SK-N-SH (cell line): ENCODE data around the gene KHNYN. TPM values are rescaled to one million over a fixed set of nuclear protein-coding genes. Genes with fewer than 3 reads are reported as not detected.

Experiments
- CTCF ChIA-PET: fragments of 300-600, 350-600 bp; formaldehyde crosslinking; extraction: SDS; loops from one replicate; lab custom pipeline; 2021; lab: Yijun Ruan, JAX
- POLR2A ChIA-PET: fragments of 350-600 bp; sonication (Branson Sonifier 250); formaldehyde crosslinking; extraction: SDS; loops from one replicate; lab custom pipeline; 2020; ENCODE audit warnings: antibody characterized with exemption, inconsistent platforms; lab: Yijun Ruan, JAX
- DNase-seq: peaks from one replicate; pipeline ENCODE4 v3.0.0; 2012
- H2AFZ ChIP-seq: fragments of 200-600 bp; sonication (generic); 2 replicates; pipeline ENCODE4 v1.8.1; 2016; ENCODE audit warnings: antibody characterized with exemption, mild to moderate bottlenecking, low read depth
- H3F3A ChIP-seq: fragments of 200-600 bp; sonication (generic); replicated peaks from 2 replicates; pipeline ENCODE3; 2016; ENCODE audit warnings: antibody characterized with exemption, mild to moderate bottlenecking; ENCODE audit not compliant: insufficient read depth
- H3K27ac ChIP-seq, 2 experiments: fragments of 200-500 bp in 1 of 2; fragments of 200-600 bp in 1 of 2; sonication (Bioruptor generic) in 1 of 2; sonication (generic), shearing (Covaris generic) in 1 of 2; 2 replicates each; pipeline versions ENCODE4 v1.5.1 to v1.6.1; 2014 to 2016; ENCODE audit warnings: low read depth in 2 of 2, inconsistent platforms in 1 of 2, low read length in 1 of 2, mild to moderate bottlenecking in 1 of 2, mixed read lengths in 1 of 2
- H3K27me3 ChIP-seq: fragments of 200-600 bp; sonication (generic), shearing (Covaris generic); 2 replicates; pipeline ENCODE4 v1.6.1; 2016; ENCODE audit warnings: mixed run types; ENCODE audit not compliant: insufficient read depth
- H3K36me3 ChIP-seq, 2 experiments: fragments of 200-500 bp in 1 of 2; fragments of 200-600 bp in 1 of 2; sonication (Bioruptor generic) in 1 of 2; sonication (generic) in 1 of 2; replicated peaks in 1 of 2; 2 replicates each; pipeline versions ENCODE3 to v1.5.1; 2014 to 2016; ENCODE audit warnings: low read length in 1 of 2, mild to moderate bottlenecking in 1 of 2; ENCODE audit not compliant: insufficient read depth in 2 of 2, control insufficient read depth in 1 of 2
- H3K4me1 ChIP-seq, 2 experiments: fragments of 200-500 bp in 1 of 2; fragments of 200-600 bp in 1 of 2; sonication (Bioruptor generic) in 1 of 2; sonication (generic), shearing (Covaris generic) in 1 of 2; 2 replicates each; pipeline versions ENCODE4 v1.5.1 to v1.6.1; 2014 to 2016; ENCODE audit warnings: low read depth in 1 of 2, low read length in 1 of 2, mixed run types in 1 of 2; ENCODE audit not compliant: insufficient read depth in 2 of 2, control insufficient read depth in 1 of 2
- H3K4me2 ChIP-seq: fragments of 200-600 bp; sonication (generic), shearing (Covaris generic); 2 replicates; pipeline ENCODE4 v1.6.1; 2017; ENCODE audit warnings: mixed run types
- H3K4me3 ChIP-seq, 2 experiments: fragments of 200-500 bp in 1 of 2; fragments of 200-600 bp in 1 of 2; sonication (Bioruptor generic) in 1 of 2; sonication (generic), shearing (Covaris generic) in 1 of 2; 2 replicates each; pipeline versions ENCODE4 v1.5.1 to v1.8.1; 2014 to 2016; ENCODE audit warnings: low read depth in 2 of 2, inconsistent platforms in 1 of 2, low read length in 1 of 2, mild to moderate bottlenecking in 1 of 2, mixed read lengths in 1 of 2, moderate library complexity in 1 of 2
- H3K79me2 ChIP-seq: fragments of 200-600 bp; sonication (generic); 2 replicates; pipeline ENCODE4 v1.8.1; 2017; ENCODE audit warnings: mild to moderate bottlenecking; ENCODE audit not compliant: insufficient read depth
- H3K9ac ChIP-seq: fragments of 200-600 bp; sonication (generic); 2 replicates; pipeline ENCODE4 v1.6.1; 2017; ENCODE audit warnings: mixed run types
- H3K9me2 ChIP-seq: fragments of 200-600 bp; sonication (generic); 2 replicates; pipeline ENCODE4 v1.6.1; 2017; ENCODE audit warnings: mixed run types
- H3K9me3 ChIP-seq: fragments of 200-600 bp; sonication (generic); 2 replicates; pipeline ENCODE4 v1.6.1; 2017; ENCODE audit warnings: mixed run types, mild to moderate bottlenecking, moderate library complexity
- H4K20me1 ChIP-seq: fragments of 200-600 bp; sonication (generic); 2 replicates; pipeline ENCODE4 v1.6.1; 2017; ENCODE audit warnings: mild to moderate bottlenecking, mixed run types; ENCODE audit not compliant: insufficient read depth
- EP300 ChIP-seq, 2 experiments: IDR thresholded peaks; 2 replicates each; pipeline versions ENCODE4 v1.4.0 to v1.6.1; 2012; ENCODE audit warnings: borderline replicate concordance in 1 of 2, low read depth in 1 of 2, low read length in 1 of 2
- FOXM1 ChIP-seq: IDR thresholded peaks from 2 replicates; pipeline ENCODE4 v1.4.0; 2012; ENCODE audit warnings: low read depth, mild to moderate bottlenecking
- GATA2 ChIP-seq: sonication (generic); formaldehyde crosslinking; IDR thresholded peaks from 2 replicates; pipeline ENCODE4 v1.5.0; 2020; ENCODE audit warnings: mild to moderate bottlenecking, missing genetic modification reagents
- JUND ChIP-seq: IDR thresholded peaks from 2 replicates; pipeline ENCODE4 v1.4.0; 2012
- MEF2A ChIP-seq: IDR thresholded peaks from 2 replicates; pipeline ENCODE4 v1.4.0; 2012; ENCODE audit warnings: low read depth, borderline replicate concordance
- POLR2AphosphoS5 ChIP-seq: IDR thresholded peaks from 2 replicates; pipeline ENCODE4 v1.6.1; 2012; ENCODE audit warnings: low read depth, low read length
- SMC3 ChIP-seq: IDR thresholded peaks from 2 replicates; pipeline ENCODE4 v1.6.1; 2012; ENCODE audit warnings: low read depth, low read length, improper control_type of control experiment
- TAF1 ChIP-seq: IDR thresholded peaks from 2 replicates; pipeline ENCODE4 v1.6.1; 2012; ENCODE audit warnings: low read depth, mild to moderate bottlenecking, low read length, moderate library complexity, borderline replicate concordance
- TCF12 ChIP-seq: IDR thresholded peaks from 2 replicates; pipeline ENCODE4 v1.4.0; 2012
- TEAD4 ChIP-seq: IDR thresholded peaks from 2 replicates; pipeline ENCODE4 v1.4.0; 2012; ENCODE audit warnings: mild to moderate bottlenecking, borderline replicate concordance; ENCODE audit not compliant: insufficient read depth
- WGBS: methylation state at CpG from one replicate; pipeline ENCODE4 v1.1.6; 2017; ENCODE audit warnings: low lambda C conversion rate; 5-methylcytosine and 5-hydroxymethylcytosine counted together
- polyA plus RNA-seq, 3 experiments: library from polyadenylated mRNA; depleted of rRNA; stranded (reverse); fragments of >200 nt; gene quantifications; 2 replicates each; pipeline ENCODE4 v1.2.3, GENCODE V29; 2012
- TF ChIP-seq, protein P1 (sequence below): fragments of 150-350 bp; IDR thresholded peaks from 2 replicates; pipeline ENCODE4 v1.6.1; 2017; ENCODE audit warnings: antibody characterized with exemption, low read length, low read depth, borderline replicate concordance

KHNYN gene
- polyA plus RNA-seq, 1 of the 3 experiments (the other 2 are of a cell fraction) = 18.3 TPM

DNA sequence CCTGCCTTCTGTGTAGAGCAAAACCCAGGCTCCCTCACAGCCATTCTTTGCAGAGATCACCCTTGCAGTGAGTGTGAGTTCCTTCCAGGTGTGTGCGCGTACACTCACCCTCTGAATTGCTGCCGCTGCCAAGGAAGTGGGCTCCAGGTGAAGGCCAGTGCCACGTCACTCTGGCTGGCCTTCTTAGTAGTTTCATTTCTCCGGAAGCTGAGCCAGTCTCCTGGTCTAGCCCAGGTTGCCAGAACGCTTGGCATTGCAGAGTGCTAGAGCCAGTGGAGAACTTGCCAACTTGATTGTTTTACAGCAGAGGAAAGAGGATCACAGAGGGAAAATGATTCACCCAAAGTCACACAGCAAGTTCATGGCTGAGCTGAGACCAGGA, 11.3 kb upstream of the KHNYN start:
- Histone ChIP-seq H3K4me3 (no peak overlapping the region), H3K79me2 (no peaks in the 10 kb centered on the region), H3K9me3 (no peaks in the 10 kb centered on the region), H3K4me1 (no peaks in the 10 kb centered on the region; a peak in 1 of 4 replicates), H3K4me2 (no peak overlapping the region), H3K9ac (no peak overlapping the region), H3K36me3 (peaks cover 0 to 4% of the 10 kb centered on the region in 2 experiments), H4K20me1 (no peaks in the 10 kb centered on the region), H3K27me3 (0 out of 2 replicates have a peak, but pooled peaks cover 5% of the 10 kb centered on the region), H3K27ac (no peak overlapping the region), H2AFZ (no peak overlapping the region), H3K9me2 (no peaks in the 10 kb centered on the region), H3F3A (no peaks in the 10 kb centered on the region)
- TF ChIP-seq SMC3 (no peak), TAF1 (no peak)
- ChIA-PET CTCF (interaction anchor here (1.4 to 9.9 kb wide), 6 partner anchors 9 to 87 kb away, joined by 3 to 63 read pairs (median 24); partner anchors contain the start of genes CBLN3 and KHNYN), POLR2A (interaction anchor here (1.3 to 1.5 kb wide), 2 partner anchors 12 kb away, joined by 4 to 8 read pairs; partner anchors contain the start of genes CBLN3 and KHNYN)
- 59% methylated on average over 6 of the region's 6 CpGs for WGBS
- DNase-seq = no peak

DNA sequence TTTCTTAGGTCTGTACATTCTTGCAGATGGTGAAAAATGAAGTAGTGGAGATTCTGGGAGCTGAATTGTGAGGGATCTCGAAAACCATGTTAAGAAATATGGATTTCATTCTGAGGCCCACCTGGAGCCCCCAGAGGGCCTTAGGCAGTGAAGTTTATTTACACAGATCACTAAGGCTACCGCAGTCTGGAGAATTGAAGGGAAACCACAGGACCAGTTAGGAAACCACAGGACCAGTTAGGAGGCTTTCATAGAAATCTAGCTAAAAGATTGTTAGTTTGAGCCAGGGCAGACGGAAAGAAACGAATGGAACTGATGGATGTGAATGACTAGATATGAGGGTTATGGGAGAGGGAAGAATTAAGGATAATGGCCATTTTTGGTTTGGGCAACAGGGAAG, 7.5 kb upstream of the KHNYN start:
- no peak overlapping the region for H3K4me3 ChIP-seq
- TF ChIP-seq, protein P1, sequence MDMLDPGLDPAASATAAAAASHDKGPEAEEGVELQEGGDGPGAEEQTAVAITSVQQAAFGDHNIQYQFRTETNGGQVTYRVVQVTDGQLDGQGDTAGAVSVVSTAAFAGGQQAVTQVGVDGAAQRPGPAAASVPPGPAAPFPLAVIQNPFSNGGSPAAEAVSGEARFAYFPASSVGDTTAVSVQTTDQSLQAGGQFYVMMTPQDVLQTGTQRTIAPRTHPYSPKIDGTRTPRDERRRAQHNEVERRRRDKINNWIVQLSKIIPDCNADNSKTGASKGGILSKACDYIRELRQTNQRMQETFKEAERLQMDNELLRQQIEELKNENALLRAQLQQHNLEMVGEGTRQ = no peak
- no peak for TF ChIP-seq TEAD4
- TF ChIP-seq MEF2A = no peak
- no peak for TF ChIP-seq GATA2
- TF ChIP-seq POLR2AphosphoS5 = no peak
- TF ChIP-seq EP300 (IDR thresholded peaks at IDR 0.05; ENCODE audit: borderline replicate concordance in 1 of 2, low read depth in 1 of 2, low read length in 1 of 2) = no peak
- no peak for TF ChIP-seq FOXM1
- TF ChIP-seq TCF12 = no peak
- no peak for TF ChIP-seq JUND
- TF ChIP-seq, all 33 proteins: peak for 0
- Histone ChIP-seq H2AFZ (no peak overlapping the region), H4K20me1 (no peaks in the 10 kb centered on the region), H3K27ac (no peak overlapping the region), H3K4me2 (no peak overlapping the region), H3F3A (peaks cover 7% of the 10 kb centered on the region), H3K79me2 (no peaks in the 10 kb centered on the region), H3K27me3 (0 out of 2 replicates have a peak, but pooled peaks cover 5% of the 10 kb centered on the region), H3K9ac (no peak overlapping the region), H3K9me3 (no peaks in the 10 kb centered on the region), H3K36me3 (no peaks in the 10 kb centered on the region), H3K4me1 (peaks cover 0 to 14% of the 10 kb centered on the region in 2 experiments; a peak in 3 of 4 replicates), H3K9me2 (no peaks in the 10 kb centered on the region)
- ChIA-PET POLR2A (no interaction called here), CTCF (interaction anchor here (1.0 to 16.1 kb wide), 8 partner anchors 9 to 90 kb away, joined by 3 to 275 read pairs (median 5); no protein-coding TSS in a partner anchor)
- no peak for DNase-seq
- WGBS = 74% methylated on average over 4 of the region's 4 CpGs
